PC-3 (cell line): ENCODE measurements around the gene RNF103.

Source experiments
- CTCF ChIP-seq: fragments of 300-600 bp; sonication (generic); conservative IDR thresholded peaks from 2 replicates; pipeline ENCODE4 v1.5.1; 2017; ENCODE audit warnings: antibody characterized with exemption, low read depth, mild to moderate bottlenecking, low read length
- EZH2phosphoT487 ChIP-seq: fragments of 300-600 bp; sonication (generic); IDR thresholded peaks from 2 replicates; pipeline ENCODE4 v1.6.1; 2018; ENCODE audit warnings: mild to moderate bottlenecking, antibody characterized with exemption, low read length, borderline replicate concordance

GRCh38 chr2:86613515-86613914 is 10.2 kb downstream of the RNF103 start:
- no peak for TF ChIP-seq EZH2phosphoT487
- no peak for TF ChIP-seq CTCF
